NCI-H82 treated with DMSO at 0.1 percent for 48 hours (cell line): ENCODE results near the gene CYP3A7.
"Not testable (repeated sequence)": the region's sequence is repeated elsewhere in the genome, so short reads cannot be mapped to it uniquely, and the experiment has no call there.

Experiments used
- DNase-seq: peaks from one replicate; lab custom pipeline; 2025; ENCODE audit not compliant: unreplicated experiment; lab: John Stamatoyannopoulos, UW

Gene CYP3A7

DNA sequence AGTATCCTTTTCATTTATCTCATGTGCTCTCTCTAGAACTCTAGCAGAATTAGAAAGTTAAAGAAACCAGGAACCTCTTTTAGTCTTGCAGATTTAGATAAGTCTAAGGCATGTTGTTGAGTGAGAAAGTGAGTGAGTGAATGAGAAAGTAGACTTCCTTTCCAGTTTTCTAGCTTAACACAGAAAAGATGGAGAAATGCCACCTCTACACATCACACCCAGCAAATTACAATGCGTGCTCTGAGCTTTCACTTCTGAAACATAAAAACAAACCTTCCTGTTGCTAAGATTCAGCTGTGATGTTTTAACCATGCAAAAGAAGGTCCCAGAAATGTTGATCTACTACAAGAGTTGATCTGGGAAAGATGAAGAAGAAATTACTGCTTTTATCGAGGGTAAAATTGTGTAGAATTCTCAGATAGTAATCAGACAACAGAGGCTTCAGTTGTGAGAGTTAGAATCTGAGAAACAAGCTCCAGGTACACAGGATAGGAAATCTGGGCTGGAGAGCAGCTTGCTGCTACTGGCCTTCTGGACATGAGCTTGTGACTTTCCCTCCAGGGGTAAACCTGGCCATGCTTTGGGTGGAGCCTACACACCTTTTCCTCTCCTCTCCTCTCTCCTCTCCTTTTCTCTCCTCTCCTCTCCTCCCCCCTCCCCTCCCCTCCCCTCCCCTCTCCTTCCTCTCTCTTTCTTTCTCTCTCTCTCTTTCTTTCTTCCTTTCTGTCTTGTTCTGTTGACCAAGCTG lies 59.8 kb downstream of the CYP3A7 start:
- DNase-seq: no peak

DNA sequence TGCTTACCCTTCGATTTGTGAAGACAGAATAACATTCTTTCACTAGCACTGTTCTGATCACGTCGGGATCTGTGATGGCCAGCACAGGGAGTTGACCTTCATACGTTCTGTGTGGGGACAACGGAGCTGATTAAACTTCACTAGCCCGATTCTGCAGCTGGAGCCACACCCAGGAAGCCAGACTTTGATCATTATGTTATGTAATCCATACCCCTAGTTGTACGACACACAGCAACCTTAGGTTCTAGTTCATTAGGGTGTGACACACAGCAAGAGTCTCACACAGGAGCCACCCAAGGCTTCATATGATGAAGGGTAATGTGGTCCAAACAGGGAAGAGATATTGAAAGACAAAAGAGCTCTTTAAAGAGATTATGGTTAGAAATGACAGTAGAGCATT lies 62.4 kb downstream of the CYP3A7 start:
- DNase-seq: no peak

DNA sequence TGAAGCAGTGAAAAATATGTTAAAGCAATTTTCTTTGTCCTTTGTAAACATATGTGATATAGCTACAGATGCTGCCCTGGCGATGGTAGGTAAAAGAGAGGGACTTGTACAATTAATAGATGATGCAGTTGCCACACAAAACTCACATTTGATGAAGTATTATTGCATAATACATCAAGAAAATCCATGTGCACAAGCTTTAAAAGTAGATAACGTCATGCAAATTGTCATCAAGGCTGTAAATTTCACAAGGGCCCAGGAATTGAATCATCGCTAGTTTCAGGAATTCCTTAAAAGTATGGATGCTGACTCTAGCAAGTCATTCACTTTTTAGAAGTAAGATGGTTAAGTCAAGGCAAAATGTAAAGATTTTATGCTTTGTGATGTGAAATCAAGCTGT lies 65.2 kb downstream of the CYP3A7 start:
- DNase-seq: no peak

DNA sequence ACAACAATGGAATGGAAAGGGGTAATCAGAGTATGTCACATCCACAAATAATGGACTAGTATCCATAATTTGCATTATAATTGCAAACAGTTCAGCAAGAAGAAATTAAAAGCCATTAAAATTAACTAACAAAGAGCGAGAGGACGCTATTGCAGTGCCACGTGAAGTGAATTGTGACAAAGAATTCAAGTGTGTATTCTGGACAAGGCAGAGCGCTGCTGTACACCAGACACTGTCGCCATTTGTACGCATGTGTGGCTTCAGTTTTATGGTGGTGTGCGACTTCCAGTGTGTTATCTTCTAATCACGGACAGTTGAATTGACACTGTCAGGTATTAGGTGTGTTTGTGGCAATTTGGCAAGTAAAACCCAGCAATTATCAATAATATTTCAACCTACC lies 66.5 kb downstream of the CYP3A7 start:
- DNase-seq: no peak

DNA sequence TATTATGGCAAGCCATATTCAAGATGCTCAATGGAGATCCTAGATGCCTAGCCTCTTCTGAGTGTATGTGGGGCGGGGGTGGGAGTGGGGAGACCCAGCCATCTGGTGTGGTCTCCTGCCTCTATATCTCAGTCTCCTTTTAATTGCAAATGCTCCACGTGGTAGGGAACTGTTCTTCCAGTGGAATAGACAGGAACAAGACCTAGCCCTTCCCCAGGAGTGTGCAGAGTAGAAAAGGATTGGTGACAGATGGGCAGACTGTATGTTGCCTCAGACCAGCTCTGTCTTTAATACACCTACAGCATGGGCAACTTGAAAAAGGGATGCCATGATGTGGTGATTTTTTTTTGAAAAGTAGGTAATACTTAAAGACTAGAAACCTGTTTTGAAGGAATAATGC lies 67.8 kb downstream of the CYP3A7 start:
- no peak for DNase-seq

DNA sequence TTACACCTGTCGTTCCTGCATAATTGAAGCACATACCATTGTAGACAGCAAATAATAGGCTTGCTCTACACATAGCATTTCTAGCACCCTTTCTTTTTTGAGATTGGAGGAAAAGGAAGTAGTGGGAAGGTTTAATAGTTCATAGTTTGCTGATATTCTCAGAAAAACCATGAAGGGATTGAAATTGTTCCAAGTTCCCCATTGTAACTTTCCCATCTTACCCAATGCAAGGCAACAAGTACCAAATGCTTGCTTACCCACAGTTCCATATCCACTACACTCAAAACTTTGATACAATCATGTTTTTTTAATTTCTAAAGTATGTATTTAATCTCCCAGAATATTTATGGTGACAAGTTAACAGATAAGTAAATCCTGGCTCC lies 69.0 kb downstream of the CYP3A7 start:
- no peak for DNase-seq

DNA sequence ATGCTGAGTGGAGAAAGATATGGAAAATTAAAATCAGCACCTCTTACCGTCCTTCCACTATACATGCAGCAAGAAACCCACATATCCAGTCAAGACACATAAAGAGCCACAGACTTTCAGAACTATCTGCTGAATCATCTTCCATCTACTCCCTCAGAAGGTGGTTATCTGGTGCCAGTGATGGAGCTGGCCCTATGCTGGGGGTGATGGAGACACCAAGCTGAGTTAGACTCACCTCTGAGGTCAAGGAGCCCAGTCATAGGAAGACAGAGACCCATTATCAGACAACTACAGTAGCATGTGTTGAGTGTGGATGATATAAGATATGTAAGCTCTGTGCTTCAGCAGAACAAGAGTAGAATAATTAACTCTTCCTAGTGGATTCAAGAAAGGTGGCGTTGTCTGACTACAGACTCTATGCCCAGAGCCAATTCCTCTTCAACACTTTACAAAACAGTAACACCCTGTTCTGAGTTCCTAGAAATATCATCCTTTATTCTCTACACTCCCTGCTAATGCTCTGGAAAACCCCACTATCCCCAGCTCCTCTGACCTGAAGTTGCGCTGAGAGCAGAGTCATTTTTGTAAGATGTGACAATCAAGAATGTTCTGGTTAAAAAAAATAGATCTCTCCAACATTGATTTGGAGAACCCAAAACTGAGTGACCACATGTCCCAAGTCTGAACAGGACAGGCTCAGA lies 69.5 kb downstream of the CYP3A7 start:
- no peak for DNase-seq

DNA sequence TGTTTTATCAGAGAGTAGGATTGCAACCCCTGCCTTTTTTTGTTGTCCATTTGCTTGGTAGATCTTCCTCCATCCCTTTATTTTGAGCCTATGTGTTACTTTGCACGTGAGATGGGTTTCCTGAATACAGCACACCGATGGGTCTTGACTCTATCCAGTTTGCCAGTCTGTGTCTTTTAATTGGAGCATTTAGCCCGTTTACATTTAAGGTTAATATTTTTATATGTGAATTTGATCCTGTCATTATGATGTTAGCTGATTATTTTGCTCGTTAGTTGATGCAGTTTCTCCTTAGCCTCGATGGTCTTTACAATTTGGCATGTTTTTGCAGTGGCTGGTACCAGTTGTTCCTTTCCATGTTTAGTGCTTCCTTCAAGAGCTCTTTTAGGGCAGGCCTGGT lies 77.1 kb downstream of the CYP3A7 start:
- DNase-seq: not testable (repeated sequence)
